ENCODE data around the gene SAP130. TPM values are rescaled to one million over a fixed set of nuclear protein-coding genes. Genes with fewer than 3 reads are reported as not detected.

The SAP130 gene
- total RNA-seq, 1 donor from 2014 or later: 20.1 TPM

DNA sequence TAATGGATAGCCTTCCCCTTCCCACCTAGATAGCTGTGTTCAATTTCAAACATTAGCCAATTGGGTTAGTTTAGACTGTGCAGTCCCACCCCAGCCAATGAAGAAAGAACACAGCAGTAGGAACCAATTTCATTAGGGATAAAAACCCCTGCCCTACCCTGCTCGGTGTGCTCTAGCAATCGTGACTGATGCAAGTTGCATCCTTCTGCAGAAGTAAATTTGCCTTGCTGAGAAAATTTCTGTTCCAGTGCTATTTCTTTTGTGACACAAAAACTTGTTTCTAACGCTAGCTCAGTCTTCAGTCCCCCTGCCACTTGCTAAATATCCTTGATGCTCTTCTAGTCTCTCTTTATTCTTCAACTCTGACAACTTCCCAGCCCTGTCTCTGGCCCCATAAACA lies 15.2 kb upstream of the SAP130 start:
- Histone ChIP-seq H3K27ac (no peak overlapping the region), H3K27me3 (ENCODE audit: low read depth) (no peaks in the 10 kb centered on the region), H3K4me1 (no peaks in the 10 kb centered on the region), H3K9me3 (peaks cover 20% of the 10 kb centered on the region), H3K4me3 (no peak overlapping the region), H3K36me3 (no peaks in the 10 kb centered on the region)
- ATAC-seq: no peak
- TF ChIP-seq, protein P1, sequence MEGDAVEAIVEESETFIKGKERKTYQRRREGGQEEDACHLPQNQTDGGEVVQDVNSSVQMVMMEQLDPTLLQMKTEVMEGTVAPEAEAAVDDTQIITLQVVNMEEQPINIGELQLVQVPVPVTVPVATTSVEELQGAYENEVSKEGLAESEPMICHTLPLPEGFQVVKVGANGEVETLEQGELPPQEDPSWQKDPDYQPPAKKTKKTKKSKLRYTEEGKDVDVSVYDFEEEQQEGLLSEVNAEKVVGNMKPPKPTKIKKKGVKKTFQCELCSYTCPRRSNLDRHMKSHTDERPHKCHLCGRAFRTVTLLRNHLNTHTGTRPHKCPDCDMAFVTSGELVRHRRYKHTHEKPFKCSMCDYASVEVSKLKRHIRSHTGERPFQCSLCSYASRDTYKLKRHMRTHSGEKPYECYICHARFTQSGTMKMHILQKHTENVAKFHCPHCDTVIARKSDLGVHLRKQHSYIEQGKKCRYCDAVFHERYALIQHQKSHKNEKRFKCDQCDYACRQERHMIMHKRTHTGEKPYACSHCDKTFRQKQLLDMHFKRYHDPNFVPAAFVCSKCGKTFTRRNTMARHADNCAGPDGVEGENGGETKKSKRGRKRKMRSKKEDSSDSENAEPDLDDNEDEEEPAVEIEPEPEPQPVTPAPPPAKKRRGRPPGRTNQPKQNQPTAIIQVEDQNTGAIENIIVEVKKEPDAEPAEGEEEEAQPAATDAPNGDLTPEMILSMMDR (IDR thresholded peaks at IDR 0.05): no peak
- DNase-seq: no peak
- intact Hi-C loops (cut with DNase I): no loop called here

DNA sequence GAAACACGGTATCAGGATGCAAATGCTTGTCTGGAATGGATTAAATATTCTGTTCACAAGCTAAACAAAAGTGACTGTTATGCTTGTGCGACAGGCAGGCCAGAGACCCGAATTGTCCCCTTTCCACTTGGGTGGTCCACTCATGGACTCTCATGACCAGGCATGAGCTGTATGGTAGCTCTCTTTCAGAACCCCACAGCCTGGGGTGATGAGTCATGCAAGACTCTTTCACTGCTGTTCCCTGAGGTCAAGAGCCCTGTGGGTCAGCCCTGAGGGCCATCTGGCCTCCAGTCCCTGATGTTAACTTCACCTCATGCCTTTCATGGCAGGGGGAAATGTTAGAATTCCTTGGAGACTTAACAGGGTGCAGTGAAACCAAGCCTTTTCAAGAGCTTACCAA lies 13.7 kb upstream of the SAP130 start:
- H3K36me3 ChIP-seq: no peaks in the 10 kb centered on the region
- intact Hi-C loops (cut with DNase I): no loop called here
- H3K4me1 ChIP-seq: no peaks in the 10 kb centered on the region
- H3K27me3 ChIP-seq (ENCODE audit: low read depth): no peaks in the 10 kb centered on the region
- peaks cover 35% of the 10 kb centered on the region for H3K9me3 ChIP-seq
- TF ChIP-seq, protein P1 (IDR thresholded peaks at IDR 0.05): no peak
- DNase-seq: no peak
- no peak for ATAC-seq
- no peak overlapping the region for H3K27ac ChIP-seq
- no peak overlapping the region for H3K4me3 ChIP-seq

DNA sequence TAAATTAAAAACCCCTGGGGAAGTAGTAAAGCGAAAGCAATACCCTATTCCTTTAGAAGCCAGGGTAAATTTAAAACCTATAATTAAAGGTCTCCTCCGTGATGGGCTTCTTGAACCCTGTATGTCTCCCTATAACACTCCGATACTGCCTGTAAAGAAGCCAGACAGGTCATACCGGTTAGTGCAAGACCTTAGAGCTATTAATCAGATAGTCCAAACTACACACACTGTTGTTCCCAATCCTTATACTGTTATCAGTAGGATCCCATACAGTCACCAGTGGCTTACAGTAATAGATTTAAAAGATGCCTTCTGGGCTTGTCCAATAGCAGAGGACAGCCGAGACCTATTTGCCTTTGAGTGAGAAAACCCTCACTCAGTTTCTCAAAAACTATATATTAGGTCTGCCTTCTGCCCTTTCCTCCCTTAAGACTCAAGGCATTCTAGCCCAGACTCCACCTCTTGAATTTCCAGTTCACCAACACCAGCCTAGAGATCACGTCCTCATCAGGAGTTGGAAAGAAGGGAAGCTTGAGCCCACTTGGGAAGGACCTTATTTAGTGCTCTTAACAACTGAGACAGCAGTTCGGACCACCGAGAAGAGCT lies 12.4 kb upstream of the SAP130 start:
- Histone ChIP-seq H3K9me3 (peaks cover 36% of the 10 kb centered on the region), H3K4me1 (no peaks in the 10 kb centered on the region), H3K36me3 (no peaks in the 10 kb centered on the region), H3K27ac (no peak overlapping the region), H3K27me3 (ENCODE audit: low read depth) (no peaks in the 10 kb centered on the region), H3K4me3 (no peak overlapping the region)
- intact Hi-C loops (cut with DNase I): no loop called here
- TF ChIP-seq, protein P1 (IDR thresholded peaks at IDR 0.05): no peak
- DNase-seq (no peak), ATAC-seq (no peak)

DNA sequence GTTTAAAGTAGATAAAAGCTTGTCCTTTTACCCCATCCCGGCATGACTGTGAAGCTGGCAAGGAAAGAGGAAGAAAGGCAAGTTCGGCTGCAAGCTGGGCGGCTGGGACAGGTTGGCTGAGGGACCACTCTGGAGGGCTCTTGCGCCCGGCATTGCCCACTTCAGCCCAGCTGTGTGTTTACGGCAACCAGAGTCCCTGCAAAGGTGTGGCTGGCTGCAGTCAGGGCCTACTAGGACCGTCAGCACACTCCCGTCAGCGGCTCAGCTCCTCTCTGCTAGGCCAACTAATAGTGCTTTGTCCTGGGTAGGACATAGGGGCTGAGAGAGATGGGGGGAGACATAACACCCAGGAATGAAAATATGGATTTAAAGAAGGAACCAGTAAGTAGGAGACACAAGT lies 11.7 kb upstream of the SAP130 start:
- H3K4me1 ChIP-seq: no peaks in the 10 kb centered on the region
- intact Hi-C loops (cut with DNase I): no loop called here
- H3K36me3 ChIP-seq: no peaks in the 10 kb centered on the region
- no peak overlapping the region for H3K27ac ChIP-seq
- ATAC-seq (no peak), DNase-seq (no peak)
- H3K27me3 ChIP-seq (ENCODE audit: low read depth): no peaks in the 10 kb centered on the region
- H3K9me3 ChIP-seq: peaks cover 36% of the 10 kb centered on the region
- no peak overlapping the region for H3K4me3 ChIP-seq
- TF ChIP-seq, protein P1 (IDR thresholded peaks at IDR 0.05): no peak

DNA sequence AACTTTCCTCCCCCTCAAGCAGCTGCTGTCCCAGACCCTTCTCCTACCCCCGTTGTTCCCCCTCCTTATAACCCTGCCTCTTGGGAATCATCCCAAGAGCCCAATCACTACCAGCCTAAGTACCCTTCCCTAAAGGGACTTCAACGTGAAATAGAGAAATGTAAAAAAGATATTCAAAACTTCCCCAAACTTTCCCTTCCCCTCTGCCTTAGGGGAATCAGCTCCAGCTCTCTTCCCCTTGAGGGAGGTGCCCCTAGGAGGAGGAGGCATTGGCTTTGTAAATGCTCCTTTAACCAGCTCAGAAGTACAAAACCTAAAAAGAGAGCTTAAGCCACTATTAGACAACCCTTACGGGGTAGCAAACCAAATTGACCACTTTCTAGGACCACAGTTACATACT lies 10.6 kb upstream of the SAP130 start:
- no peak for ATAC-seq

More for the DNA sequence above, 10.6 kb upstream of the SAP130 start:
- Histone ChIP-seq H3K36me3 (no peaks in the 10 kb centered on the region), H3K4me1 (no peaks in the 10 kb centered on the region), H3K9me3 (peaks cover 27% of the 10 kb centered on the region), H3K27ac (no peak overlapping the region), H3K4me3 (no peak overlapping the region), H3K27me3 (ENCODE audit: low read depth) (no peaks in the 10 kb centered on the region)
- TF ChIP-seq, protein P1 (IDR thresholded peaks at IDR 0.05): no peak
- DNase-seq: no peak
- intact Hi-C loops (cut with DNase I): no loop called here

All from lower lobe of right lung (tissue), 2 donors.